Occipital lobe (tissue), 2 donors: ENCODE measurements around the gene TOMM40. TPM values are rescaled to one million over a fixed set of nuclear protein-coding genes. Genes with fewer than 3 reads are reported as not detected.
"Not testable (repeated sequence)": the region's sequence is repeated elsewhere in the genome, so short reads cannot be mapped to it uniquely, and the experiment has no call there.

ENCODE experiments used
- DNase-seq: peaks from one replicate; lab custom pipeline; 2025; lab: John Stamatoyannopoulos, UW
- total RNA-seq: library from RNA; depleted of rRNA; stranded (reverse); fragments of >200 nt; gene quantifications from one replicate; pipeline ENCODE4 v1.2.3, GENCODE V29; 2014

TOMM40 gene
- total RNA-seq, 1 donor from 2014 or later: 23.1 TPM

DNA sequence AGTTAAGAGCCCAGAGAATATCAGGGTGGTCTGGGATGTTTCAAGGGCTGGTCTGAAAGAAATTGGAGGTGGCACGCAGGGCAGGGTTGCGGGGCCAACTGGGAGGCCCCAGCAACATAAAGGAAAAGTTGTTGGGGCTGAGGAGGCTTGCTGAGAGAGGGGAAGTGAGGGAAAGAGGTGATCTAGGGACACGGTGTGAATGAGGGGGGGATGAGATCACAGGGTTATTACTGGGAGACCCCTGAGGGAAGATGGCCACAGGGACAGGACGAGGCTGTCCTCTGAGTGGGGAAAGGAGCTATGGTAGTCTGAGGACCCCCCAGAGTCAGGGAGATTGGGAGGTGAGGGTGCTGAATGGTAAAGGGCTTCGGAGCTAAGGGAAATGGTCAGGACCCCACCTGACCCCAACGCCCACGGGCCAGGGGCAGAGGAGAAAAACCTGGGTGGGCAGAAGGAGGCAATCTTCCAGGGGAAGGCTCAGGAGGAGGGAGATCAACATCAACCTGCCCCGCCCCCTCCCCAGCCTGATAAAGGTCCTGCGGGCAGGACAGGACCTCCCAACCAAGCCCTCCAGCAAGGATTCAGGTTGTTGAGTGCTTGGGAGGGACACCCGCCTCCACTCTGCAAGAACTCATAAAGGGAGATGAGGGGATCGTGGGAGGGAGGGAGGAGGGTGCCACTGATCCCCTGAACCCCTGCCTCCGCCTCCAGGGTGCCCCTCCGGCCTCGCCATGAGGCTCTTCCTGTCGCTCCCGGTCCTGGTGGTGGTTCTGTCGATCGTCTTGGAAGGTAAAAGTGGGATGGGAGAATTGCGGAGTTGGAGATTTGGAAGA, 35.4 kb downstream of the TOMM40 start:
- not testable (repeated sequence) for DNase-seq

DNA sequence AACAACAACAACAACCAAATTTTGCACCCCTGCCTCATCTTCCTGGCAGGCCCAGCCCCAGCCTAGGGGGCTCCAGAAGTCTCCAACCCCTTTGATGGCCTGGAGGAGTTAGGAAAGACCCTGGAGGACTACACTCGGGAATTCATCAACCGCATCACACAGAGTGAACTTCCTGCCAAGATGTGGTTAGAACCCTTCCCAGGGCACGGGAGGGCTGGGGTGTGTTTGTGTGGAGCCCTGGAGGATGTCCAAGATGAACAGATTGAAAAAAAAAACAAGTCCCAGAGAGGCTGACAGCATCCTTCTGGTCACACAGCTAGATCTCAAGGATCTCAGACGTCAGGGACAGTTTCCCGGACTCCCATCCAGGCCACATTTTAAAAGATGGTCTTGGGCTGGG, 36.7 kb downstream of the TOMM40 start:
- no peak for DNase-seq

- no peak for DNase-seq
These were observed 39.0 kb downstream of the TOMM40 start for GRCh38 chr19:44930088-44930487.

- no peak for DNase-seq
These were observed 40.5 kb downstream of the TOMM40 start for GRCh38 chr19:44931541-44931940.

DNA sequence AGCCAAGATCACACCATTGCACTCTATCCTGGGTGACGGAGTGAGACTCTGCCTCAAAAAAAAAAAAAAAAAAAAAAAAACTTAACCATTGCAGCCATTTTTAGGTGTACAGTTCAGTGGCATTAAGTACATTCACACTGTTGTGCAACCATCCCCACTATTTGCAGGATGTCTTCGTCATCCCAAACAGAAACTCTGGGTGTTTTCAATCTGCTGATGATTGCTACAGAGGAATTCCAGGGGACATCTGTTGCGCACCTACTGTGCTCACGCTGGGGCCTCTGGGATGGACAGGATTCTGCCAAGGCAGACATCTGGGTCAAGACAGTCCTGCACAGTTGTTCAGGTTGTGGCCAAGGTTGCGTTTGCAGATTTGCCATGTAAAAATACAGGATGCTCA, 48.6 kb downstream of the TOMM40 start:
- DNase-seq: no peak

DNA sequence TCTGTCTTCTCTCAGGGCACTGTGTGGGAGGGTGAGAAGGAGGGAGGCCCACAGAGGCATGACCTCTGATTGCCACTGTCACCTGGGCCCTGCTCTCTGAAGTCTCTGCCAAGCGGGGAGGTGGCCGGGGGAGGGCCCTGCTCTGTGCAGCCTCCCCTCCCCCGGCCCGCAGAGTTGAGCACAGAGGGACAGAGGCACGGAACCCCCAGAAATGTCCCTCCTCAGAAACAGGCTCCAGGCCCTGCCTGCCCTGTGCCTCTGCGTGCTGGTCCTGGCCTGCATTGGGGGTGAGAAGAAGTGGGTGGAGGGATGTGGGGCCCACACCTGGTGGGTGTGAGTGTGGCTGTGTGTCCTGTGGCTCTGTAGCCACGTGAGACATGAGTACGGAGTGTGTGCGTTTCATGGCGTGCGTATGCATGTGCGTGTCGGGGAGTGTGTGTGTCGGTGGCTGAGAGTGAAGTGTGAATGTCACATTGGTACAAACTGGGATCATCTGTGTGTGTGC, 51.1 kb downstream of the TOMM40 start, which contains the start of gene APOC4:
Gene APOC4, plus strand, starts transcription at position 171 of the 505 bp plus-strand sequence. Its CDS starts 41 bp downstream, at position 212.
- DNase-seq: no peak

DNA sequence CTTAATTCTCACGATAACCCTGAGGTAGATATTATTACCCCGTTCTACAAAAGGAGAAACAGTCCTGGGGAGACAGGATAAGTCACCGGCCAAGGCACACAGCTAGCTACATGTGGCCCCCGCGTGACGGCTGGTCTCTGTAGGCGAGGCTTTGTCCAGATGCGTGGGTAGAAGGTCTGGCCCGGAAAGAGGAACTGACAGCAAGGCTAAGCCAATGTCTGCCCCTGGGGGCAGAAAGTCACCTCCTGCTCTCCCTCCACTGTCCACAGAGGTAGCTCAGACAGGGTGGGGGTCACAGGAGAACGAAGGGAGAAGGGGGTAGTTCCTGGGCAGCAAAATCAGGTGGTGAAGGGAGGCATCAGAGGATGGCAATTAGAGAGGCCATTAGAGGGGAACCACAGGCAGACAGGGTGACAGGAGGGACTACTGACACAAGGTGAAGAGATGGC, 52.8 kb downstream of the TOMM40 start:
- peak; percentile 19 for DNase-seq

GRCh38 chr19:44947041-44947581, 56.1 kb downstream of the TOMM40 start:
- DNase-seq: no peak

- no peak for DNase-seq
These were observed 57.2 kb downstream of the TOMM40 start for GRCh38 chr19:44948237-44948636.

DNA sequence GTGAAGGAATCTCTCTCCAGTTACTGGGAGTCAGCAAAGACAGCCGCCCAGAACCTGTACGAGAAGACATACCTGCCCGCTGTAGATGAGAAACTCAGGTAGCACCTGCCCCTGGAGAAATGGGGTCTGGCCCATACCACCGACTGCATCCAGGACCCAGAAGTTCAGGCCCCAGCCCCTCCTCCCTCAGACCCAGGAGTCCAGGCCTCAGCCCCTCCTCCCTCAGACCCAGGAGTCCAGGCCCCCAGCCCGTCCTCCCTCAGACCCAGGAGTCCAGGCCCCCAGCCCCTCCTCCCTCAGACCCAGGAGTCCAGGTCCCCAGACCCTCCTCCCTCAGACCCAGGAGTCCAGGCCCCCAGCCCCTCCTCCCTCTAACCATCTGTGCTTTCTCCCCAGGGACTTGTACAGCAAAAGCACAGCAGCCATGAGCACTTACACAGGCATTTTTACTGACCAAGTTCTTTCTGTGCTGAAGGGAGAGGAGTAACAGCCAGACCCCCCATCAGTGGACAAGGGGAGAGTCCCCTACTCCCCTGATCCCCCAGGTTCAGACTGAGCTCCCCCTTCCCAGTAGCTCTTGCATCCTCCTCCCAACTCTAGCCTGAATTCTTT, 57.8 kb downstream of the TOMM40 start:
- no peak for DNase-seq

- DNase-seq: no peak
These were observed 58.5 kb downstream of the TOMM40 start for GRCh38 chr19:44949550-44949949.

- peak; percentile 69 for DNase-seq
These were observed 60.4 kb downstream of the TOMM40 start for GRCh38 chr19:44951179-44952159.

Other genes with a start within 250 kb of the TOMM40 start
- gene PVR, start 247.3 kb upstream of the TOMM40 start, total RNA-seq: 26.5 TPM
- 2.0 TPM for gene CEACAM19, start 219.8 kb upstream of the TOMM40 start, total RNA-seq
- not detected for gene CEACAM16, start 192.1 kb upstream of the TOMM40 start, total RNA-seq
- not detected for gene BCL3, start 142.5 kb upstream of the TOMM40 start, total RNA-seq
- gene CBLC, start 113.4 kb upstream of the TOMM40 start, total RNA-seq: not detected
- 2.3 TPM for gene BCAM, start 82.2 kb upstream of the TOMM40 start, total RNA-seq
- 29.2 TPM for gene NECTIN2, start 45.0 kb upstream of the TOMM40 start, total RNA-seq
- 68.9 TPM for gene APOE, start 14.5 kb downstream of the TOMM40 start, total RNA-seq
- gene APOC1, start 23.4 kb downstream of the TOMM40 start, total RNA-seq: 5.3 TPM
- gene APOC4, start 51.0 kb downstream of the TOMM40 start, total RNA-seq: not detected
- gene APOC2, start 54.8 kb downstream of the TOMM40 start, total RNA-seq: 1.4 TPM
- gene CLPTM1, start 64.1 kb downstream of the TOMM40 start, total RNA-seq: 27.5 TPM
- gene RELB, start 110.2 kb downstream of the TOMM40 start, total RNA-seq: 0.62 TPM
- 3.9 TPM for gene CLASRP, start 147.8 kb downstream of the TOMM40 start, total RNA-seq
- not detected for gene ZNF296, start 185.2 kb downstream of the TOMM40 start, total RNA-seq
- gene GEMIN7, start 188.0 kb downstream of the TOMM40 start, total RNA-seq: 13.3 TPM
- 20.6 TPM for gene PPP1R37, start 201.9 kb downstream of the TOMM40 start, total RNA-seq